ENCODE results near the gene SMYD1.

DNA sequence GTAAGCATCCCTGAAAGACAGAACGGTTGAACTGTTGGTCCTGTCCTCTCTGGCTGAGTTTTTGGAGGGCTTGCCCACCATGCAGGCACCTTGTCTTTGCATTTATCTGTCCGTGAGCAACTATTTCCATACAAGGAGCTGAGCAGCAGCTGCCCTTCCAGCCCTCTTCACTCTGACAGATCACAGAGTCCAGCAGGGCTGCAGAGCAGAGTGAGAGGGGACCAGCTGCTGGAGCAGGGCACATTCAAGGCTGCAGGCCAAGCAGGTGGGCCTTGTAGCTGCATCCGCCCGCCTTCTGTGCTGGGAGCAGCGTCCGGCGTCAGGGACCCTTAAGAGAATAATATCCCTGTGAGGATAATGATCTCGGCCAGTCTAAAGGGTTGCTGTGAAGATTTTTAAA lies 9.5 kb downstream of the SMYD1 start:
- TF ChIP-seq, protein P1, sequence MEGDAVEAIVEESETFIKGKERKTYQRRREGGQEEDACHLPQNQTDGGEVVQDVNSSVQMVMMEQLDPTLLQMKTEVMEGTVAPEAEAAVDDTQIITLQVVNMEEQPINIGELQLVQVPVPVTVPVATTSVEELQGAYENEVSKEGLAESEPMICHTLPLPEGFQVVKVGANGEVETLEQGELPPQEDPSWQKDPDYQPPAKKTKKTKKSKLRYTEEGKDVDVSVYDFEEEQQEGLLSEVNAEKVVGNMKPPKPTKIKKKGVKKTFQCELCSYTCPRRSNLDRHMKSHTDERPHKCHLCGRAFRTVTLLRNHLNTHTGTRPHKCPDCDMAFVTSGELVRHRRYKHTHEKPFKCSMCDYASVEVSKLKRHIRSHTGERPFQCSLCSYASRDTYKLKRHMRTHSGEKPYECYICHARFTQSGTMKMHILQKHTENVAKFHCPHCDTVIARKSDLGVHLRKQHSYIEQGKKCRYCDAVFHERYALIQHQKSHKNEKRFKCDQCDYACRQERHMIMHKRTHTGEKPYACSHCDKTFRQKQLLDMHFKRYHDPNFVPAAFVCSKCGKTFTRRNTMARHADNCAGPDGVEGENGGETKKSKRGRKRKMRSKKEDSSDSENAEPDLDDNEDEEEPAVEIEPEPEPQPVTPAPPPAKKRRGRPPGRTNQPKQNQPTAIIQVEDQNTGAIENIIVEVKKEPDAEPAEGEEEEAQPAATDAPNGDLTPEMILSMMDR (IDR thresholded peaks at IDR 0.05): no peak
- TF ChIP-seq POLR2A (IDR thresholded peaks at IDR 0.05): no peak
- no peak for TF ChIP-seq EP300 (IDR thresholded peaks at IDR 0.05)
- TF ChIP-seq POLR2AphosphoS5 (IDR thresholded peaks at IDR 0.05): no peak

Measured in stomach (tissue), 4 donors.